HEK293 (cell line): ENCODE data around the gene PSAP.
A peak's percentile ranks its signal among the peaks of the same experiment; 100 is the strongest.

Experiments used
- BCL11A ChIP-seq: fragments of 450-650 bp; formaldehyde crosslinking; IDR thresholded peaks from 2 replicates; pipeline ENCODE4 v1.5.1; 2016; ENCODE audit warnings: low read depth, missing biosample characterization, missing genetic modification characterization
- BCL11B ChIP-seq: fragments of 450-650 bp; formaldehyde crosslinking; IDR thresholded peaks from 2 replicates; pipeline ENCODE4 v1.5.1; 2016; ENCODE audit warnings: low read depth, missing biosample characterization, missing genetic modification characterization
- GLI2 ChIP-seq: fragments of 450-650 bp; formaldehyde crosslinking; IDR thresholded peaks from 2 replicates; pipeline ENCODE4; 2017; ENCODE audit warnings: missing biosample characterization, missing genetic modification characterization, low read depth, borderline replicate concordance
- GLI4 ChIP-seq: fragments of 450-650 bp; formaldehyde crosslinking; IDR thresholded peaks from 2 replicates; pipeline ENCODE4 v1.5.1; 2016; ENCODE audit warnings: missing biosample characterization, missing genetic modification characterization
- KLF10 ChIP-seq: fragments of 450-650 bp; IDR thresholded peaks from 2 replicates; pipeline ENCODE4 v1.5.1; 2018; ENCODE audit warnings: missing biosample characterization, mild to moderate bottlenecking, missing genetic modification characterization
- KLF16 ChIP-seq: fragments of 450-650 bp; formaldehyde crosslinking; IDR thresholded peaks from 2 replicates; pipeline ENCODE4 v1.5.1; 2017; ENCODE audit warnings: missing biosample characterization, missing genetic modification characterization
- PRDM2 ChIP-seq: fragments of 450-650 bp; formaldehyde crosslinking; IDR thresholded peaks from 2 replicates; pipeline ENCODE4 v1.5.1; 2016; ENCODE audit warnings: missing biosample characterization, missing genetic modification characterization, borderline replicate concordance
- PRDM6 ChIP-seq: fragments of 450-650 bp; formaldehyde crosslinking; IDR thresholded peaks from 2 replicates; pipeline ENCODE4 v1.5.1; 2017; ENCODE audit warnings: missing biosample characterization, missing genetic modification characterization
- RBAK ChIP-seq: fragments of 450-650 bp; formaldehyde crosslinking; IDR thresholded peaks from 2 replicates; pipeline ENCODE4 v1.5.1; 2016; ENCODE audit warnings: missing biosample characterization, missing genetic modification characterization
- ZBTB44 ChIP-seq: fragments of 450-650 bp; IDR thresholded peaks from 2 replicates; pipeline ENCODE4 v1.5.1; 2018; ENCODE audit warnings: missing biosample characterization, mild to moderate bottlenecking, missing genetic modification characterization
- ZEB2 ChIP-seq: fragments of 450-650 bp; formaldehyde crosslinking; IDR thresholded peaks from 2 replicates; pipeline ENCODE4 v1.5.1; 2016; ENCODE audit warnings: missing biosample characterization, missing genetic modification characterization
- ZFP41 ChIP-seq: fragments of 450-650 bp; formaldehyde crosslinking; IDR thresholded peaks from 2 replicates; pipeline ENCODE4 v1.5.1; 2016; ENCODE audit warnings: missing biosample characterization, missing genetic modification characterization, borderline replicate concordance
- ZFP69B ChIP-seq: fragments of 450-650 bp; formaldehyde crosslinking; IDR thresholded peaks from 2 replicates; pipeline ENCODE4 v1.5.1; 2016; ENCODE audit warnings: missing biosample characterization, missing genetic modification characterization
- ZNF155 ChIP-seq: fragments of 450-650 bp; formaldehyde crosslinking; IDR thresholded peaks from 2 replicates; pipeline ENCODE4 v1.5.1; 2016; ENCODE audit warnings: missing biosample characterization, missing genetic modification characterization
- ZNF2 ChIP-seq: fragments of 450-650 bp; formaldehyde crosslinking; IDR thresholded peaks from 2 replicates; pipeline ENCODE4 v1.5.1; 2016; ENCODE audit warnings: missing biosample characterization, missing genetic modification characterization
- ZNF214 ChIP-seq: fragments of 450-650 bp; formaldehyde crosslinking; IDR thresholded peaks from 2 replicates; pipeline ENCODE4 v1.5.1; 2017; ENCODE audit warnings: missing biosample characterization, mild to moderate bottlenecking, missing genetic modification characterization, borderline replicate concordance
- ZNF239 ChIP-seq: fragments of 450-650 bp; formaldehyde crosslinking; IDR thresholded peaks from 2 replicates; pipeline ENCODE4 v1.5.1; 2016; ENCODE audit warnings: missing biosample characterization, missing genetic modification characterization
- ZNF394 ChIP-seq: fragments of 450-650 bp; formaldehyde crosslinking; IDR thresholded peaks from 2 replicates; pipeline ENCODE4 v1.5.1; 2016; ENCODE audit warnings: missing biosample characterization, missing genetic modification characterization, mild to moderate bottlenecking, moderate library complexity, borderline replicate concordance
- ZNF426 ChIP-seq: fragments of 450-650 bp; formaldehyde crosslinking; IDR thresholded peaks from 2 replicates; pipeline ENCODE4 v1.5.1; 2017; ENCODE audit warnings: missing biosample characterization, missing genetic modification characterization, mild to moderate bottlenecking, inconsistent platforms, moderate library complexity
- ZNF560 ChIP-seq: fragments of 450-650 bp; formaldehyde crosslinking; IDR thresholded peaks from 2 replicates; pipeline ENCODE4 v1.5.1; 2017; ENCODE audit warnings: missing biosample characterization, missing genetic modification characterization, borderline replicate concordance
- ZNF626 ChIP-seq: fragments of 450-650 bp; sonication (Bioruptor Pico); formaldehyde crosslinking; IDR thresholded peaks from 2 replicates; pipeline ENCODE4 v1.5.1; 2018; ENCODE audit warnings: missing biosample characterization, missing genetic modification characterization, inconsistent platforms
- ZNF629 ChIP-seq: fragments of 450-650 bp; formaldehyde crosslinking; IDR thresholded peaks from 2 replicates; pipeline ENCODE4 v1.5.1; 2017; ENCODE audit warnings: missing biosample characterization, missing genetic modification characterization
- ZNF658 ChIP-seq: fragments of 450-650 bp; formaldehyde crosslinking; IDR thresholded peaks from 2 replicates; pipeline ENCODE4; 2016; ENCODE audit warnings: missing biosample characterization, missing genetic modification characterization
- ZXDB ChIP-seq: fragments of 450-650 bp; formaldehyde crosslinking; IDR thresholded peaks from 2 replicates; pipeline ENCODE4 v1.5.1; 2016; ENCODE audit warnings: missing biosample characterization, missing genetic modification characterization
- TF ChIP-seq, protein P1 (sequence below): fragments of 450-650 bp; formaldehyde crosslinking; IDR thresholded peaks from 2 replicates; pipeline ENCODE4 v1.5.1; 2017; ENCODE audit warnings: missing biosample characterization, mild to moderate bottlenecking, missing genetic modification characterization, moderate library complexity
- TF ChIP-seq, protein P2 (sequence below): fragments of 450-650 bp; formaldehyde crosslinking; IDR thresholded peaks from 2 replicates; pipeline ENCODE4 v1.5.1; 2016; ENCODE audit warnings: missing biosample characterization, missing genetic modification characterization

PSAP gene

DNA sequence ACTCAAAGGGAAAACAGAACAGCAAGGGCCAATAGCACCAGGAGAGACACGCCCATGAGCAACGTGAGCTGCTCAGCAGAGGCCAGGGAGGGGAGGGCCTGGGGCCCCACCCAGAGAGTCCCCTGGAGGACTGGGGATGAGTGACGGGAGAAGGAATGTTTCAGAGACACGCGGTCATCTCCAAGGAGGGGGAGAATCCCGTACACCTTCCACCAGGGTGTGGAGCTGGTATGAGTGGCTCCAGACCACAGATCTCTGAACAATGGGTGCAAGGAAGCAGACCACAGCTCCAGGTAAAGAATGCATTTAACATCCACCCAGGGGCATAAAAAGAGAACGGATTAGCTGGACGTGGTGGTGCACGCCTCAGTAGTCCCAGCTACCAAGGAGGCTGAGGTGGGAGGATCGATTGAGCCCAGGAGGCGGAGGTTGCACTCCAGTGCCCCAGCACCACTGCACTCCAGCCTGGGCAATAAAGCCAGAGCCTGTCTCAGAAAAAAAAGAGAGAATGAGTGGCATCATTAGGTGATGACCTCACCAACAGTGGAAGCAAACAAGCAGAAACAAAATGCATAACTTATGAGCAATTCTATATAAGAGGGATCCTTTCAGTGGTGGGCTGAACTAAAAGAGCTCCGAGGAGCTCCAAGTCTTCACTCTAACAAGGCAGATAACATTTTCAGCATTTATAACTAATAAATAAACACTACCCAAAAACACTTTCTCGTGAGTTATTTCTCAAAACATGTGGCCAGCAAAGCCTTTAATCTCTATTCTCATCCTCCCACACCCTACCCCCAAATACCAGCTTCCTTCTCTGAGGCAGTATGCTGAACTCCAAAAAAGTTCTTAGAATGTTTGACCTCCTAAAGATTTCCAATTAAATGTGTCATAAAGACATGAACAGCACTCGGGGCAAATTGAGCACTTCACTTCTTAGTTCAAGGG, 12.5 kb downstream of the PSAP start (continued):
- 0 out of 2 replicates have a peak, but pooled peaks have one; percentile 18 for TF ChIP-seq ZBTB44 (tag by site-specific recombination)
- TF ChIP-seq ZNF658 (tag by site-specific recombination): no peak
- no peak for TF ChIP-seq ZNF155 (tag by site-specific recombination)
- no peak for TF ChIP-seq ZNF2 (tag by site-specific recombination)
- TF ChIP-seq ZNF239 (tag by site-specific recombination): no peak
- TF ChIP-seq BCL11B (tag by site-specific recombination): no peak
- no peak for TF ChIP-seq GLI4 (tag by site-specific recombination)
- TF ChIP-seq ZEB2 (tag by site-specific recombination): no peak; the same call in 1 of the 2 replicates
- no peak for TF ChIP-seq ZFP41 (tag by site-specific recombination)
- TF ChIP-seq ZNF629 (tag by site-specific recombination): peak; percentile 91
- peak; percentile 39; the same call in 1 of the 2 replicates for TF ChIP-seq PRDM6
- TF ChIP-seq KLF16: no peak
- TF ChIP-seq, protein P1, sequence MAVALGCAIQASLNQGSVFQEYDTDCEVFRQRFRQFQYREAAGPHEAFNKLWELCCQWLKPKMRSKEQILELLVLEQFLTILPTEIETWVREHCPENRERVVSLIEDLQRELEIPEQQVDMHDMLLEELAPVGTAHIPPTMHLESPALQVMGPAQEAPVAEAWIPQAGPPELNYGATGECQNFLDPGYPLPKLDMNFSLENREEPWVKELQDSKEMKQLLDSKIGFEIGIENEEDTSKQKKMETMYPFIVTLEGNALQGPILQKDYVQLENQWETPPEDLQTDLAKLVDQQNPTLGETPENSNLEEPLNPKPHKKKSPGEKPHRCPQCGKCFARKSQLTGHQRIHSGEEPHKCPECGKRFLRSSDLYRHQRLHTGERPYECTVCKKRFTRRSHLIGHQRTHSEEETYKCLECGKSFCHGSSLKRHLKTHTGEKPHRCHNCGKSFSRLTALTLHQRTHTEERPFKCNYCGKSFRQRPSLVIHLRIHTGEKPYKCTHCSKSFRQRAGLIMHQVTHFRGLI: no peak
- TF ChIP-seq ZFP69B (tag by site-specific recombination): no peak
- no peak for TF ChIP-seq RBAK (tag by site-specific recombination)
- TF ChIP-seq ZNF394 (tag by site-specific recombination): peak; percentile 28; the same call in 1 of the 2 replicates
- TF ChIP-seq ZNF426: no peak
- no peak for TF ChIP-seq ZNF626
- no peak for TF ChIP-seq ZNF214
- peak; percentile 46; the same call in 1 of the 2 replicates for TF ChIP-seq KLF10
- no peak for TF ChIP-seq BCL11A (tag by site-specific recombination)
- no peak for TF ChIP-seq ZXDB (tag by site-specific recombination)
- no peak for TF ChIP-seq PRDM2 (tag by site-specific recombination)
- no peak for TF ChIP-seq GLI2
- TF ChIP-seq, protein P2, sequence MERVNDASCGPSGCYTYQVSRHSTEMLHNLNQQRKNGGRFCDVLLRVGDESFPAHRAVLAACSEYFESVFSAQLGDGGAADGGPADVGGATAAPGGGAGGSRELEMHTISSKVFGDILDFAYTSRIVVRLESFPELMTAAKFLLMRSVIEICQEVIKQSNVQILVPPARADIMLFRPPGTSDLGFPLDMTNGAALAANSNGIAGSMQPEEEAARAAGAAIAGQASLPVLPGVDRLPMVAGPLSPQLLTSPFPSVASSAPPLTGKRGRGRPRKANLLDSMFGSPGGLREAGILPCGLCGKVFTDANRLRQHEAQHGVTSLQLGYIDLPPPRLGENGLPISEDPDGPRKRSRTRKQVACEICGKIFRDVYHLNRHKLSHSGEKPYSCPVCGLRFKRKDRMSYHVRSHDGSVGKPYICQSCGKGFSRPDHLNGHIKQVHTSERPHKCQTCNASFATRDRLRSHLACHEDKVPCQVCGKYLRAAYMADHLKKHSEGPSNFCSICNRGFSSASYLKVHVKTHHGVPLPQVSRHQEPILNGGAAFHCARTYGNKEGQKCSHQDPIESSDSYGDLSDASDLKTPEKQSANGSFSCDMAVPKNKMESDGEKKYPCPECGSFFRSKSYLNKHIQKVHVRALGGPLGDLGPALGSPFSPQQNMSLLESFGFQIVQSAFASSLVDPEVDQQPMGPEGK: peak; percentile 36; the same call in 1 of the 2 replicates
- TF ChIP-seq ZNF560 (tag by site-specific recombination): no peak
